Prostate gland (tissue), 2 donors: ENCODE results near the gene C17orf67.

Experiments used
- POLR2AphosphoS5 ChIP-seq: sonication (generic); formaldehyde crosslinking; IDR thresholded peaks from one replicate; pipeline ENCODE4 v1.6.1; 2017; ENCODE audit warnings: antibody characterized with exemption
- TF ChIP-seq, protein P1 (sequence below), 4 experiments: fragments of 200-600 bp in 2 of 4; fragments of 450-650 bp in 2 of 4; sonication (generic) in 2 of 4; IDR thresholded peaks; 1 replicate in 3 of 4; 2 replicates in 1 of 4; pipeline ENCODE4 v1.5.1; 2016 to 2019; ENCODE audit warnings: antibody characterized with exemption in 4 of 4, mild to moderate bottlenecking in 2 of 4, moderate library complexity in 2 of 4

DNA sequence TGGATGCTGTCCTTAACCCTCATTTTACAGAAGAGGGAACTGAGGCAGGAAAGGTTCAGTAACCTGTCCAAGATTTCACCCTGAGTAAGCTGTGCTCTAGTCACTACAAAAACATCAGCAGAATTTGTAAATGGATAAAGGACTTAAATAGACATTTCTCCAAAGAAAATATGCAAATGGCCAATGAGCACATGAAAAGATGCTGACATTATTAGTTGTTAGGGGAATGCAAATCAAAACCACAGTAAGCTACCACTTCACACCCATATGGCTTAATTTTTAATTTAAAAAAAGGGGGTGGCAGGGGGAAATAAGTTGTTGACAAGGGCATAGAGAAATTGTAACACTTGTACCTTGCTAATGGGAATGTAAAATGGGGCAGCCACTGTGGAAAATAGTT lies 51.4 kb downstream of the C17orf67 start:
- TF ChIP-seq, protein P1, sequence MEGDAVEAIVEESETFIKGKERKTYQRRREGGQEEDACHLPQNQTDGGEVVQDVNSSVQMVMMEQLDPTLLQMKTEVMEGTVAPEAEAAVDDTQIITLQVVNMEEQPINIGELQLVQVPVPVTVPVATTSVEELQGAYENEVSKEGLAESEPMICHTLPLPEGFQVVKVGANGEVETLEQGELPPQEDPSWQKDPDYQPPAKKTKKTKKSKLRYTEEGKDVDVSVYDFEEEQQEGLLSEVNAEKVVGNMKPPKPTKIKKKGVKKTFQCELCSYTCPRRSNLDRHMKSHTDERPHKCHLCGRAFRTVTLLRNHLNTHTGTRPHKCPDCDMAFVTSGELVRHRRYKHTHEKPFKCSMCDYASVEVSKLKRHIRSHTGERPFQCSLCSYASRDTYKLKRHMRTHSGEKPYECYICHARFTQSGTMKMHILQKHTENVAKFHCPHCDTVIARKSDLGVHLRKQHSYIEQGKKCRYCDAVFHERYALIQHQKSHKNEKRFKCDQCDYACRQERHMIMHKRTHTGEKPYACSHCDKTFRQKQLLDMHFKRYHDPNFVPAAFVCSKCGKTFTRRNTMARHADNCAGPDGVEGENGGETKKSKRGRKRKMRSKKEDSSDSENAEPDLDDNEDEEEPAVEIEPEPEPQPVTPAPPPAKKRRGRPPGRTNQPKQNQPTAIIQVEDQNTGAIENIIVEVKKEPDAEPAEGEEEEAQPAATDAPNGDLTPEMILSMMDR (IDR thresholded peaks at IDR 0.05), result no peak
- TF ChIP-seq POLR2AphosphoS5, result no peak
